Rectal smooth muscle tissue (tissue), 1 donor: Measurements from ENCODE around the gene ODAD2.

Source experiments
- H3K27ac ChIP-seq: one replicate; pipeline ENCODE4 v1.7.0; 2013; ENCODE audit warnings: low read depth, low read length, inconsistent platforms
- H3K27me3 ChIP-seq: one replicate; pipeline ENCODE4 v1.7.0; 2013; ENCODE audit warnings: low read length; ENCODE audit not compliant: control insufficient read depth, insufficient read depth
- H3K36me3 ChIP-seq: one replicate; pipeline ENCODE4 v1.7.0; 2013; ENCODE audit warnings: low read length; ENCODE audit not compliant: control insufficient read depth, insufficient read depth
- H3K4me1 ChIP-seq: one replicate; pipeline ENCODE4 v1.7.0; 2013; ENCODE audit warnings: low read length; ENCODE audit not compliant: control insufficient read depth, insufficient read depth
- H3K4me3 ChIP-seq: one replicate; pipeline ENCODE4 v1.7.0; 2013; ENCODE audit warnings: low read length
- H3K9ac ChIP-seq: one replicate; pipeline ENCODE4 v1.7.0; 2013; ENCODE audit warnings: low read length

ODAD2 gene

DNA sequence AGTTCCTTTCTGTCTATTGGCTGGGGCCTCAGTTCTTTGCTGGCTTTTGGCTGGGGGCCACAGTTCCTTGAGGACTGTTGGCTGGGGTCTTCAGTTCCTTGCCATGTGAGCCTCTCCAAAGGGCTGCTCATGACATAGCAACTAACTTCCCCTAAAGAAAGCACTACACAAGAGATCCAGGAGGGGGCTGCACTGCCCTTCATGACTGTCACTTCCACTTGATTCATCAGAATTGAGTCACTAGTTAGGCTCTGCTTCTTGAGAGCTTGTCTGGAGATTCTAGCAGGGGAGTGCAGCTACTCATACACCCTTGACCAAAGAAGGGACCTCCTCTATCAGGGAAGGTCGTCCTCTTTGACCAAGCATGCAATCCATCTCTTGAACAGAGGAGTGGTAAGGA lies 215.2 kb downstream of the ODAD2 start:
- H3K9ac ChIP-seq: no peak overlapping the region
- H3K27me3 ChIP-seq: no peaks in the 10 kb centered on the region
- H3K36me3 ChIP-seq: no peaks in the 10 kb centered on the region
- no peak overlapping the region for H3K4me3 ChIP-seq
- no peak overlapping the region for H3K27ac ChIP-seq
- H3K4me1 ChIP-seq: no peaks in the 10 kb centered on the region

DNA sequence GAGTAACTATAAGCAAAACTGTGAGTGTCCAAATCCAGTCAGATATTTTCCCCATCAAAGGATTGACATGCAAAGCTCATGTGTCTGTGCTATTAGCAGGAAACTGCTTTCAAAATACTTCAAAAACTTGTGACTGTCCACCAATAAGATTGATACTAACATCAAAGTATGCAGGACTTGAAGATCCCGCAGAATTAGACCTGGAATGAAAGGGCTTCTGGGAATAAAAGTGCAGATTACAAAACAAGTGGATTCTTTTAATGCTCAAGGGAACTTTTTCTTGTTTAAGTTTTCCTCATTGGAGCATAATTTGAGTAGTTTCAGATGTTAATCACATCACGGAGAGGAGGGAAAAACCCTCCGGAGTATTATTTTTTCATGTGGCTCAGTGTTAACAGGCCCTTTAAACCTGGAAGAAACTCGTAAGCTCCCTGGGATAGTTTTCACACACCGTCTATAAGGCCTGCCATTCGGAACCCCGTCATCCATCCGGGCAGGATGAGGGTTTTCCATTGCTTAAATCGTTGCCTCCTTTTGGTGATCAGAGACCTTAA lies 219.3 kb downstream of the ODAD2 start:
- no peak overlapping the region for H3K4me3 ChIP-seq
- no peaks in the 10 kb centered on the region for H3K4me1 ChIP-seq
- H3K27me3 ChIP-seq: no peaks in the 10 kb centered on the region
- no peaks in the 10 kb centered on the region for H3K36me3 ChIP-seq
- no peak overlapping the region for H3K27ac ChIP-seq
- no peak overlapping the region for H3K9ac ChIP-seq

- Histone ChIP-seq H3K27me3 (no peaks in the 10 kb centered on the region), H3K4me3 (no peak overlapping the region), H3K27ac (no peak overlapping the region), H3K9ac (no peak overlapping the region), H3K36me3 (no peaks in the 10 kb centered on the region), H3K4me1 (peaks cover 5% of the 10 kb centered on the region)
These were observed 224.0 kb downstream of the ODAD2 start for GRCh38 chr10:27774831-27775230.

DNA sequence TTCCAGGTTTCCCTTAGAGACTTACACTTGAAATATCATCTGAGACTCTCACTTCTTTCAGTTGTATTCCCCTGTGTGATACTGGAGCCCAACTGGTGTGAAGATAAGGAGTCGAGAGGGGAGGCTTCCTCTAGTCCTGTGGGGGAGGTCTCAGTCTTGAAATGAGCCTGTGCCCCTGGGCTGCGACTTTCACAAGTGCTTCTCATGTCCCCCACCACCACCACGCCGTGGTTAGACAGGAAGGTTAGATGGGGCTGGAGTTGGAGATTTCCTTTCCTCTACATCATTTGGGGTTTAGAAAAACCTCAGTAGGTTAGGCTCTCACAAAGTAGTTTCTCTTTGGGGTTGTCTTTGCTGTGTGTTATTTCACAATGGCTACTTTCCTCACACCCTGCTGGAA lies 227.6 kb downstream of the ODAD2 start:
- no peaks in the 10 kb centered on the region for H3K36me3 ChIP-seq
- no peak overlapping the region for H3K27ac ChIP-seq
- H3K9ac ChIP-seq: no peak overlapping the region
- H3K4me3 ChIP-seq: no peak overlapping the region
- no peaks in the 10 kb centered on the region for H3K27me3 ChIP-seq
- H3K4me1 ChIP-seq: peaks cover 5% of the 10 kb centered on the region

DNA sequence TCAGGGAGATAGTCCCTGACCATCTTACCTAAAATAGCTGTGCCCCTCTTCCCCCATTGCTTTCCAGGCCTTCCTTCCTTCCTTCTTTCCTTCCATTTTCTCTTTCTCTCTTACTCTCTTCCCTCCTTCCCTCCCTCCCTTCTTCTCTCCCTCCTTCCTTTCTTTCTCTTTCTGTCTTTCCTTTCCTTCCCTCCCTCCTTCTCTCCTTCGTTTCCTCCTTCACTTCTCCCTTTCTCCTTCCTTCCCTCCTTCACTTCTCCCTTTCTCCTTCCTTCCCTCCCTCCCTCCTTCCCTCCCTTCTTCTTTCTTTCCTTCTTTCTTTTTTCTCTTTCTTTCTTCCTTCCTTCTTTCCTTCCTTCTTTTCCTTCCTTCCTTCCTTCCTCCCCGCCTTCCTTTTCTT lies 228.7 kb downstream of the ODAD2 start:
- Histone ChIP-seq H3K4me3 (no peak overlapping the region), H3K9ac (no peak overlapping the region), H3K36me3 (no peaks in the 10 kb centered on the region), H3K27ac (no peak overlapping the region), H3K27me3 (no peaks in the 10 kb centered on the region), H3K4me1 (peaks cover 5% of the 10 kb centered on the region)
